GM19455 (cell line): ENCODE results near the gene MMP3.

ENCODE experiments used
- ATAC-seq: cut with Tn5 transposase; IDR thresholded peaks from one replicate; pipeline ENCODE4 v1.9.1; 2021; ENCODE audit not compliant: unreplicated experiment

The MMP3 gene

DNA sequence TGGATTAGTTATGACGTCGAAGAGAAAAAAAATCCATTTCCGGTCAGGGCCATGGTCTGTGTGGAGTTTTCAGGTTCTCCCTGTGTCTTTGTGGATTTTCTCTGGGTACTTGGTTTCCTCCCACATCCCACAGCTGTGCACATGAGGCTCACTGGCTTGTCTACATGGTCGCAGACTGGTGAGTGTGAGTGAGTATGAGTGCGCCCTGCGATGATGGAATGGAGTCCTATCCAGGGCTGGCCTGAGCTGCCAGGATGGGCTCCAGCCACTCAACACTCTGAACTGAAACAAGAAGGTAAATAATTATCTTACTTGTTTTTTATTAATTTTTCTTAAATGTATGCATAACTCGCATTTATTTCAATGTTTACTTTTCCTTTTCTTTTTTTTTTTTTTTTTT lies 10.8 kb downstream of the MMP3 start:
- ATAC-seq = no peak

DNA sequence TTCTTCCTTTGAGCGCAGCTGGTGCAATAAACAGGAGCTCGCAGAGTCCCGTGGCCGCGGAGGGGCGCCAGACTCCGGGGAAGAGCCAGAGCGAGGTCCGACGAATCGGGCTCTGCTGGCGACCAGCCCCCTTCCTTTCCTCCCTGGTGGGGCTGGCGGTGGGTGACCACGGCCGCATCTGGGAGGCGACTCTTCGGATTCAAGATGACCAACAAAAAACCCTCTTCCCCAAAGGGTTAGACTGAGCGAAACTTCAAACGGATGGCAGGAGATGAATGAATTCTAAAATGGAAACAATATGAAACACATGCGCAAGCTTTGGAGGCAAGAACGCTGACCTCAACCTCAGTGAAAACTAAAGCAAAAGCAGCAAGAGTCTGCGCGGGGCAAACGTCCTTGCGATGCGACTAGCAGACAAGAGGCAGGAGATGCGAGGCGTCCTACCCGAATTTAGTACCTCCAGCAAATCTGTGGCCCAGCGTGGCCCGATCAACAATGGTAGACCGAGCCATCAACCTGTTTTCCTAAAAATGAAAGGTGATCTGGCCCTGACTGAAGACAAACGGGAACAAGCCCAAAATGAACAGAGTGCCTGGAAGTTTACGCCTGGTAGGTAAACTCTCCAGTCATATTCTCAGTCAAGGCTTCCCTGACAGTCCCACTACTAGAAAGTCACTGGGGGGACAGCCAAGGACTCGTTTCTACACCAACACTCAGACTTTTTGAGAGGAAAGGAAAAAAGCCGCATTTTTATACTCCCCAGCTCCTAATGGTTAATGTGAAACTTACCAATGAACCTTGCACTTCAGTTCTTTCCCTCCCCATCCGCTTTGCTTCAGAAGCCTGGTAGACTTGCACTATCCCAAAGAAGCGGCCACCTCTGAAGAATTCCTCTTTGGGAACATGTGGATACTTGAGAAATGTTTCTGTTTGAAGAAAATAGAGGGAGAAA lies 11.6 kb downstream of the MMP3 start:
- ATAC-seq = no peak

DNA sequence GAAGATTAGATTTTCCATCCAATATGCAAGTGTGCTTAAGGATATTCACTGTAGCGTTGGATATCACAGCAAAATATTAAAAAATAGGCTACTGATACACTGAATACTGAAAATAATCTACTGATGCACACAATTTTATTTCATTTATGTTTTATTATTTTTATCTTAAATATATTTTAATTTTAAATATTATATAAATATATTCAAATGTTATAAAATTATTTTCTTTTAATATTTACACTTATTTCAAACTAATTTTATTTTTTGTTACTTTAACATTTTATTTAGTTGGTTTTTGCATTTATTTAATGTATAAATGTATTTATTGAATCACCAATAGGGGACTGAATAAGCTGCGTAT lies 12.3 kb downstream of the MMP3 start:
- ATAC-seq = no peak

DNA sequence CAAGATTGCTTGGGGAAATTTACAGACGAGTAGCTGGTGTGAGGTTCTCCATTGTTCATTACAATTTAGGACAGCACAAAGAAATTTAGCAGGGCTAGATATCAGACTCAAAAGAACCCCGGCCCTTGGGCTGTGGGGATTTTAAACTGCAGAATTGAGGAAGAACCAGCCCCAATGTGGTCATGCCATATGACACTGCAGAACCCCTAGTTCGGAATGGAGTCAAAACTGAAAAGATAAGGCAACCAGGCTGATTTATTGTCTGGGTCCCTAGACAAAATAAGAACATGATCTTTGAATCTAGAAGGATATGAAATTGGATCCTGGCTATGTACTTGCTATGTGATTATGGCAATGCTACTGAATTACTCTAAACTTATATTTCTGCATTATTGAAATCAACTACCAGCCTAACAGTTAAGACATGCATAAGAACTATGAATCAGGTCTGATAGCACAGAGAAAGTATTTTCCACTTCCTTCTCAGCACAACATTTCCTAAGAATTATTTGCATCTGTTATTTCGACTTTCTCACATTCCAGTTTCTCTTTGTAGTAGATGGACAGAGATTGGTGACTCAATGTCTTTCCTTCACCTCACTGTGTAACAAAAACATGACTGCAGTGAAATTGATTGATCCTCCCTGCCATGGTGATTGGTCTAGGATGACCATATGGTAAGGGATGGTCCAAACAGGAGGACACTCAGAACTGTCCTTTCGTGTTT lies 13.2 kb downstream of the MMP3 start:
- ATAC-seq = no peak

DNA sequence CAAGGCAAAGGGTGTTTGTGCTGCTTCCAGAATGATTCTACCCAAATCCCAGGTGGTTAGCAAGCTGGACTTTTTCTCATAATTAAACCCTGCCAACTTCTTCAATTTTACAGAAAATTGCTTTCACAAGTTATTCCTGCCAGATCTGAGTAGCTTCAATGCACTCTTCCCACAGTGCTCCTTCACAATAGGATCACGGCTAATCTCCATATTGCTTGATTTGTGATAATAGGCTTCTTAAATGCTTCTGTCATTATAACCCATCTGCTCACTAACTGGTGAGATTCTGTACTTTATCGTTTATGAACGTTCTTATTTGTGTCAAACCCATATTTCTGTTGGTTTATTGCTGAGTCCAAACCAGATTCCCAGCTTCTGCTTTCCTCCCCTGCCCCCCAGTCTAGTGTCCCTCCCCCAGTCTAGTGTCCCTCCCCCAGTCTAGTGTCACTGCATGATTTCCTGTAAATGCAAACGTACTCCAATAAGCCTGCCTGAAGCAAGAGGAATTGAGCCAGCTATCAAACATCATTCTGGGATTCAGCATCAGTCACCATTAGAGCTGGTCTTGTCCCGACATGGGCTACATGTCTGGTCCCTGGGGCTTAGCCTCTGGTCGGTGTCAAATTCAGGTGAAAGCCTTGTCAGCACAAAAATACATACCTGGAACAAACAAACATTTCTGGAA lies 14.0 kb downstream of the MMP3 start:
- no peak for ATAC-seq

DNA sequence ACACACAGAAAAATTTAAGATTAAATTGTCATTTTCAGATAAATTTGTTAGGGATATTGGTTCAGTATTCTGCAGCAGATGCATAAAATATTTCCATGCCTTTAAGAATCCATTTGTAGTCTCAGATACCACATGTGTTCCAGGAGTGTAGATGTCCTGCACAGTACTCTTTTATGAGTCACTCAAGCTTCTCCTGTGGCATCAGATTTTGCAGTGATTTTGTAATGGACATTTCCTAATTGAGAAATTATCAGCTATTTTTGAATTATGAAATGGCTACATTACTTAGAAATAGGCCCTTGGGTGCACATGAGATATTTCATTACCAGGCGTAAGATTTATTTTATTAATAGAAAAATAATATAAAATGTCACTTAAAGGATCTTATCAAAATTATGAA lies 18.9 kb downstream of the MMP3 start:
- no peak for ATAC-seq

DNA sequence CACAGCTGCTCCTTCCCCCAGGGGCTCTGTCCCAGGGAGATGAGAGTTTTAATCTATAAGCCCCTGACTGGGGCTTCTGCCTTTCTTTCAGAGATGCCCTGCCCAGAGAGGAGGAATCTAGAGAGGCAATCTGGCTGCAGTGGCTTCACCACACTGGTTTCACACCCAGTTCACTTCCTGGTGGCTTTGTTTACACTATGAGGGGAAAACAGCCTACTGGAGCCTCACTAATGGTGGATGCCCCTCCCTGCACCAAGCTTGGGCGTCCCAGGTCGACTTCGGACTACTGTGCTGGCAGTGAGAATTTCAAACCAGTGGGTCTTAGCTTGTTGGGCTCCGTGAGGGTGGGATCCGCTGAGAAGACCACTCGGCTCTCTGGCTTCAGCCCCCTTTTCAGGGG lies 23.9 kb downstream of the MMP3 start:
- ATAC-seq = no peak

DNA sequence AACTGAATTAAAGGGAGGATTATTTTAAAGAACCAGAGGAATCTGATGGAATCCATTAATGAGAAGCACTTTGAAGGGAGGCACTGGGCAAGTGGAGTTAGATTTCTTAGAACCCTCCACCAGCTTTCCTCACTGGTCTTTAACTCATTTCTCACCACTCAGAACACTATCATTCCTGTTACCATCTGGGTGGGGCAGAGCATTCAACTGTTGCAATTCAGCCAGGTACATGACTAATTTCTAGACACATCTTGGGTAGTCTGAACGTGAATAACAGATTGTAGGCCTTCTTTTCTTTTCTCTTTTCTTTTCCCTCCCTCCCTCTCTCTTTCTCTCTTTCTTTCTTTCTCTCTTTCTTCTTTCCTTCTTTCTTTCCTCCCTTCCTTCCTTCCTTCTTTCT lies 29.9 kb downstream of the MMP3 start:
- ATAC-seq = no peak

DNA sequence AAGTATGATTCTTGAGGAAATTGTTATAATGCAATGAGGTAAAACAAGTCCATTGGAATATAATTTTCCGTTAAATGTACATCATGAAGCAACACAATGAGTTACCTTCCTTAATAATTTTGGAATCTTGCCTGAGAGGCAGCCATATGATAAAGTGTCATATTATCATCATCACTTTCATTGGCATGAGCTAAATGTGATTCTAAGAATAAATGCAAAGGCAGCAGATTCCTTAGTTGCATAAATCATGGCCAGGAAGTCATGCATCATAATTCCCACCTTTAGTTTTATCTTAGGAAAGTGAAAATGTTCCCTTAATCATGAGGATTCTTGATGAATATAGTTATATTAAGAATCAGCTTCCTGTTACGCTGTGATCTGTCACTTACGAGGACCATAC lies 31.2 kb downstream of the MMP3 start:
- ATAC-seq = no peak

DNA sequence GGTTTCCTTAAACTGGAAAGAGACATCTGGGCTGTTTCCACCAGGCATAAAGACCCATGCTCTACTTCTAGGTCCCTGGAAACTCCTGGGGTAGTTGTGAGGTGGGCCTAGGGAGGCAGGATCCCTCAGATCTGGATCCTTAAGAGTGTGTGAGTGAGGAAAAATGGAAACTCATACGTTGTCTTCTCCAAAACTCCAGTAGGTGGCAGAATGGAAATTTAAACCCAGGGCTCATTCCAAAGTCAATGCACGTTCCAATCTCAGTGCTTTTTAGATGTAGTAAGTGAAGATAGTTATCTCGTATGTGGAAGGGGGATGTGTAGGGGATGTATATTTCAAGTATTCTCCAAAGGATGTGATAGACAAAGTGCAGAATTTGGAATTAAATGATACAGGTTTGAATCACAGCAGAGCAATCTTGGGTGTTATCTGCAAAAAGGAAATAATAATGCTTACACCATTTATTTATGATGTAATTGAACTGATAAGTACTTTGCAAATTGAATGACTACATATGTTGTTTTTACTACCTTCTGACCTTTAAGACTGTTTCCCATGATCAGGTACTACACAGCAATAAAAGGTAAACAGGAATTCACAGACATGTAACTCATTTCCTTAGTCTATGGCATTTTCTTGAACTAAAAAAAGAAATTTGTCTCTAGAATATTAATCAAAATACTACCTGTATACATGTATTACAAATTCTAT lies 32.3 kb downstream of the MMP3 start:
- no peak for ATAC-seq

DNA sequence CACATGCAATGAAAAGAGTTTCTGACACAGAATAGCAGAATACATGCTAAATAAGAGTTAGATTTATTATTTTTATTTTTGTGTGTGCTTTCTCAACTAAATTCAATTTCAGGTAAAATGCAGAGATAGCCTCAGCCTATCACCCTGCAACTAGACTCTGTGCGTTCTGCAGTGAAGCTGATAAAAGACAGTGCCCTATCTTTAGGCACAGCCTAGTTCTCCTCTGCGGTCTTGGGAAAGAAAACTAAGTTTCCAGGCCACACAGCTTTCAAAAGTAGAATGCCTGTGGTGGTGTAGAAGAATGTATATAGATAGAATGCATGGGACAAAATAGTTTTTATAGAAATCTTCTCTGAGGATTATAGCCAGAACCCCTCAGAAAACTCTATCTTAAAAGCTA lies 33.4 kb downstream of the MMP3 start:
- no peak for ATAC-seq

DNA sequence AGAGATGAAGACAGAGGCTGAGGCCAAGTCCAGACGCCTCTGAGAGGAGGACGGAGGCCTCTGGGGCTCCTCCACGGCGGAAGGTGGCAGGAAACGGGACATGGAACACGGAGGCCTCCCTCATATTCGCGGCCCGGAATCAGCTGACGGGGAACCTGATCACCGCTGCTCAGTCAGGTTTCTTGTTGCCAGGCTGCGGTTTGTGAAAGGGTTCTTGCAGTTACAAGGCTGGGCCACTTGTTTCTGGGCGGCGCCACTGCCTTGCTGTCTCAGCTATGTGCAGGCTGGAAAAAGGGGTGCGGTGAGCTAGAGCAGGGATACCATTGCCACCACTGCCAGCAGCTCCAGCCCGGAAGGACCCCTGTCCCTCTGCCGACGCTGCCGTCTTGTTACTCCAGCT lies 35.5 kb downstream of the MMP3 start:
- no peak for ATAC-seq

DNA sequence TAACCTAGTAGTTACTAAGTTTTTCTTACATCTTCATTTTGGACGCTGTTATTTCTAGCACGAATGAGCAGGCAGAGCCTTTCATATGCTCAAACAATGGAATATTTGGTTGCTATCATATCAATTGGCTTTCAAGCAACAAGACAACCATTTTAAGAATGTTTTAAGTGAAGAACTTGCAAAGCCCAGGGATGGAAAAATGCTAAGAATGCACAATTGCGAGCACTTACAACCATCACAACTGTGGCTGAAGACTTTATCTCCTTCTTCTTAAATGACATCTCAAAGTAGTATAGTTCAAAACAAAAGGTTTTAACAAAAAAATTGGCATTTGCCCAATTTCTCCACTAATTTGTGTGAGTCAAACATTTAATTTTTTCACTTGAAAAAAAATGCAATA lies 37.1 kb downstream of the MMP3 start:
- no peak for ATAC-seq

DNA sequence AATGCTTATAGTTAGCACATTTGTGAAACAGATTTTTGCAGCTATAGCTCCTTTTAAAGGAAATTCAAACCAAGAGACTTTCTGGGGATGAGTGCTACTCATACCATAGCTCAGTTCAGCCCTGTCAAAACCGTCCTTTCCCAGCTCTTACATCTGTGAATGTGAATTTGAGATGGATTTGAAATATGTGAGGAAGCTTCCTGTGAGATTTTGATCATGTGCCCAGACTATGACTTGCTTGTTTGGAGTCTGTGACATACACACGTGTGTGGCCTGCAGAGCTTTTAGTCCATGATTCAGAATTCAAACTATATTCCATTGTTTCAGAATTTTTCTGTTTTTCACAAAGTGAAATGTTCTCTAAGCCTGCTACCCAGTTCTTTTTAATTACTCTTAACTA lies 41.1 kb downstream of the MMP3 start:
- ATAC-seq = no peak

DNA sequence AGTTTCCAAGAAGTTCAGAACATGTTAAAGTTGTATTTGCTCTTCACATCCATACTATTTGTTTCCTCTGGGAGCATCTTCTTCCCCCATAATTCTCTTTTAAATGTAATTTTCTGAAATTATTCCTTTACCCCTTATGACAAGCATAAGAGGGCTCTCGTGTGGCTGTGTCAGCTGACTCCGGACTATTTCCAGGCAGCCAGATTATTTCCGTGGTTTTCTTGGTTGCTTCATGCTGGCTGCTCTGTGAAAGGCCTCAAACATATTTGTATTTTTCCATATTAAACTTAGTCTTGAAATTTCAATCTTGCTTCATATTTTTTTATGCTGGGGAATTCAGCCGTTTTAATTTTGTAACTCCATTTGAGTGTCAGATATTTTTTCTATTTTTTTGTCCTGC lies 42.6 kb downstream of the MMP3 start:
- no peak for ATAC-seq

DNA sequence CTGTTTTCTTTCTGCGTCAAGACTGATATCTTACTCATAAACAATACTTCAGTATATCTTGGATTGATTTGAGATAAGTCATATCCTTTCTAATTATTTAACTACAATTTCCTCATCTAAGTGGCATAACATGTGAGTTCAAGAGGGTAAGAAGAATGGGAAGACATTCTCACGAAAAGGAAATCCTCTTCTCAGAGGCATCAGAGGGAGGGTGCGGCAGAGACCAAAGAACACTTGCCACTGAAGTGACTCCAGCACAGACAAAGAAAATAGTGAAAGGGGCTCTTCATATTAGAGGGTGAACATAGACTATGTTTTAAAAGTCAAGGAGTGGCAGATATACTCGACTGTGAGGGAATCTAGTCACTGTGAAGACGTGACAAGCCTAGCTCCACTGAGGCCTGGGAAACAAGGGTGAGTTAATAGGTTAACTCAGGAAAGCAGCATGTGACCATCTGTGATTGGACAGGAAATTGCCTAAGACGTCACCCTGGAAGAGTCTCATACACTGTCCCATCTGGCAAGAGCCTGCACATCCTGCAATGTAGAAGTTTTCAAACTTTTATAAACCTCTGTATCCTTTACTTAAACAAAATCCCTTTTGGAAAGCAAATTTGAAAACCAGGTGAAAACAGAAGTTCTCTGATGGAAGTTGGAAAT lies 43.6 kb downstream of the MMP3 start:
- ATAC-seq = no peak

DNA sequence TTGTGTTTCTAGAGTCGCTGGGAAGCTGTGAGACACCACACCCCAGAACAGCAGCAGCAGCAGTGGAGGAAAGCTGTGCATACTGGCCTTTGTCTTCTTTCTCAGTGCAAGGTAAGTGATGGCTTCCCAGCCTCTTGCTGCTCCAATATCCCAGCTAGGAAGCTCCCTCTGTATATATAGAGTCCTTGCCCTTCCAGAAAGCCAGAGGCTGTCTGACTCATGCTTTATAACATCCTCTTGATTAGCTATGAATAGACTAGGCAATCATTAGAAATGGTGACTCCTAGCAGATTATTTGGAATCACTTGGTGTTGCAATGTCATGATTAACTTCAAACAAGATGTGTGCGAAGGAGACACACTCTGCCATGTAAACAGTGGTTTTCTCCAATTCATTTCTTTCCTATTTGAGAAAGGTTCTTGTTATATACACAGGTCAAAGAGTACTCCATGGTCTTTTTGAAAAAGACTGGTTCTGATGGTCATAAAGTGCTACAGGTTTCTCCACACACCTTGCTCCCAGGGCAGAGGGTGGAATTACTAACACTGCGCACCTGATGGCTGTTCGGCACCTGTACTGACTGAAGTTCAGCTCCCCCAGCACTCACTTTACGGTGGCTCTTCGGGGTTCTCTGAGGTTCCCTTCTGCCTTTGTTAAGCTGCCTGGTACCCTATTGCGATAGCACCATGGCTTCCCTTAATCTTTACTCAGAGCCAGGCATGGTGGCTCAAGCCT lies 45.2 kb downstream of the MMP3 start, which contains the start of gene MMP1:
MMP1 (minus strand) TSS at position 149 of the 735 bp plus-strand sequence; CDS start at position 81, 68 bp downstream.
- ATAC-seq = no peak

DNA sequence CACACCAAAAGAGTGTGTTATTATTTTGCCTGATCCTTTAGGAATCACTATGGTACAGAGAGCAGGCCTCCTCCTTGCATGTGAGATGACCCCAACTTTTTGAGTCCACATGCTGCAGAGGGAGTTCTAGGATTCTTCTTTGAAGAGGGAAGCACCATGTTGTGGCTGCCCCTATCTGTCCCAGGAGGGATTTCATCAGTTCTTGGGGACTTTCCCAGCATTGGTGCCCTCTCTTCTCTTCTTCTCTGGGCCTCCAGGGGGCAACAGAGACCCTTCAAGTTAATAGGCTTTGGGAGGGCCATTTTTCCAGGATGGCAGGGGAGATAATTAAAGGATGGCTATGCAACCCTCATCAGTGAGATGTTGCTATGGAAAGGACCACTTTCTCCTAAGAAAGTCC lies 49.0 kb downstream of the MMP3 start:
- peak; percentile 81 for ATAC-seq

DNA sequence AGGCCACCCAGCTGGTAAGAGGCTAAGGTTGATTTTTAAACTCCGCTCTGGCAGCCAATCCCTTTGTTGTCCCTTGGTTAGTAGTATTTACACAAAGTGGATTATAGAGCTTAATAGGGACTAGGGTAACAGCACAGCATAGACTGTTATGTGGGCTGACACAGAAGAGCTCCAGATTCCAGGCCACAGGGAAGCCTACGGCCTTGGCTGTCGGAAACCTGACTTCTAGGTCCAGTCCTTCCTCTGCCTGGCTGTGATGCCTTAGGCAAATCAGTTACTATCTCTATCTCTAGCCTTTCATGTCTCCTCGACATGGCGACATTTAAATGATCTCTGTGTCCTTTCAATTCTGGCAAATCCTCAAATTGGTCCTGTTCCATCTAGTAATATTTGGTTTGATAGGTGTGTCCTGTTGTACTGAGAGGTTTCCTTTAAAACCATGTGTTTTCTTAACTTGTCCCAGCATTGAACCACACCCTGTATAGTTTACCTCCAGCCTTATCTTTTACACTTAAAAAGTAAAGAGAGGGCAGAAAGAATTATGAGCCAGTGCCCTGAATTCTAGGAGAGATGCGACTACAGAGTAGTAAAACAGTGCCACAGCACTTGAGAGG lies 49.6 kb downstream of the MMP3 start:
- ATAC-seq = no peak
